Stimulated activated CD4-positive, alpha-beta T cell treated with anti-CD3 and anti-CD28 coated beads, Interleukin-4, amount 100 ng/mL, for 1 hour (primary cell): ENCODE data around the gene ARMH1.

Experiments
- DNase-seq: peaks from one replicate; pipeline ENCODE4 v3.0.0-alpha.2; 2020

The ARMH1 gene

GRCh38 chr1:44672254-44672955, 2.1 kb upstream of the ARMH1 start:
- DNase-seq, result no peak

- DNase-seq, result no peak
Measured at GRCh38 chr1:44672961-44673674, 1.4 kb upstream of the ARMH1 start.

- DNase-seq, result no peak
Measured at GRCh38 chr1:44673675-44674112, 820 bp upstream of the ARMH1 start.

- no peak for DNase-seq
Measured at GRCh38 chr1:44675186-44675585, 672 bp downstream of the ARMH1 start.

- no peak for DNase-seq
Measured at GRCh38 chr1:44676484-44677200, 2.1 kb downstream of the ARMH1 start.

GRCh38 chr1:44677201-44677766, 2.8 kb downstream of the ARMH1 start:
- no peak for DNase-seq

GRCh38 chr1:44678120-44678519, 3.6 kb downstream of the ARMH1 start:
- no peak for DNase-seq

- DNase-seq, result no peak
Measured at GRCh38 chr1:44678626-44679025, 4.1 kb downstream of the ARMH1 start.

GRCh38 chr1:44679468-44679867, 5.0 kb downstream of the ARMH1 start:
- DNase-seq, result no peak

GRCh38 chr1:44681905-44682882, 7.7 kb downstream of the ARMH1 start:
- DNase-seq, result no peak

GRCh38 chr1:44682883-44683265, 8.4 kb downstream of the ARMH1 start:
- no peak for DNase-seq

GRCh38 chr1:44684525-44684924, 10.0 kb downstream of the ARMH1 start:
- no peak for DNase-seq

GRCh38 chr1:44685218-44685617, 10.7 kb downstream of the ARMH1 start:
- no peak for DNase-seq

- DNase-seq, result no peak
Measured at GRCh38 chr1:44685881-44686280, 11.4 kb downstream of the ARMH1 start.

- DNase-seq, result no peak
Measured at GRCh38 chr1:44688760-44689446, 14.4 kb downstream of the ARMH1 start.

GRCh38 chr1:44689447-44689765, 14.9 kb downstream of the ARMH1 start:
- no peak for DNase-seq

- no peak for DNase-seq
Measured at GRCh38 chr1:44693159-44693558, 18.6 kb downstream of the ARMH1 start.

GRCh38 chr1:44693900-44694299, 19.4 kb downstream of the ARMH1 start:
- DNase-seq, result no peak

GRCh38 chr1:44694863-44695478, 20.5 kb downstream of the ARMH1 start:
- DNase-seq, result no peak

- DNase-seq, result no peak
Measured at GRCh38 chr1:44695671-44696070, 21.2 kb downstream of the ARMH1 start.

- DNase-seq, result no peak
Measured at GRCh38 chr1:44696101-44696500, 21.6 kb downstream of the ARMH1 start.
